ENCODE results near the gene LSMEM2.

DNA sequence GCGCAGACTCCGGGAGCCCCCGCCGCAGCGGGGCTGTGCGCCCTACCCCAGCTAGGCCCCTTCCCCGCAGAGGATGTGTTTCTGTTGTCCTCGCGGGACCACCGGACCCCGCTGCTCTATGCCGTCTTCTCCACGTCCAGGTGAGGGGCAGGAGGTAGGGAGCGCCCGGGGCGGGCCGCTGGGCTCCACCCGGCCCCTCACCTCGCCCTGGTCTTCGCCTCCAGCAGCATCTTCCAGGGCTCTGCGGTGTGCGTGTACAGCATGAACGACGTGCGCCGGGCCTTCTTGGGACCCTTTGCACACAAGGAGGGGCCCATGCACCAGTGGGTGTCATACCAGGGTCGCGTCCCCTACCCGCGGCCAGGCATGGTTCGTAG is 5.2 kb upstream of the LSMEM2 start:
- TF ChIP-seq POLR2A (IDR thresholded peaks at IDR 0.05; ENCODE audit: low read length) (no peak), GATA1 (IDR thresholded peaks at IDR 0.05; ENCODE audit: low read depth, low read length) (no peak)

Measured in erythroblast (primary cell).